ENCODE measurements around the gene SSH3.
A peak's percentile ranks its signal among the peaks of the same experiment; 100 is the strongest.

DNA sequence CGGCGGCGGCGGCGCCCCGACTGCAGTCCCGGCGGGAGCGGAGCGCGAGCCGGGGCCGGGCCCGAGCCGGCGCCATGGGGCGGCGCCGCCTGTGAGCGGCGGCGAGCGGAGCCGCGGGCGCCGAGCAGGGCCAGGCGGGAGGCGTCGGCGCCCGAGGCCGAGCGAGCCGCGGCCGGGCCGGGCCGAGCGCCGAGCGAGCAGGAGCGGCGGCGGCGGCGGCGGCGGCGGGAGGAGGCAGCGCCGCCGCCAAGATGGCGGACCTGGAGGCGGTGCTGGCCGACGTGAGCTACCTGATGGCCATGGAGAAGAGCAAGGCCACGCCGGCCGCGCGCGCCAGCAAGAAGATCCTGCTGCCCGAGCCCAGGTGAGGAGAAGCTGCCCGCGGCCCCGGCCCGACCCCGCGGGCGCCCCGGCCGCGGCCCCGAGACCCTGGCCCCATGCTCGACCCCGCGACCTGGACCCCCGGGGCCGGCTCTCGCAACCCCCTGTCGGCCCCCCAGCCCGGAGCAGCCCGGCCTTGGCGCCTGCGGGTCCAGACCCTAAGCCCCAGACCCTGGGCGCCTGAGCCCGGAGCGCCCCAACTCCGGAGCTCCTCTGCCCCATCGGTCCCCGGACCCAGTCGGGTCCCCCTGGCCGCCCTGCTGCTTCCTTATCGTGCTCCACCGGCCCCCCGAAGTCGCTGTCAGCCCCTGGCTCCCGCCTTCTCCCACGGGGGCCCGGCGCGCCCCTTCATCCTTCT lies 36.7 kb upstream of the SSH3 start, which contains the start of gene GRK2:
- TF ChIP-seq, protein P1, sequence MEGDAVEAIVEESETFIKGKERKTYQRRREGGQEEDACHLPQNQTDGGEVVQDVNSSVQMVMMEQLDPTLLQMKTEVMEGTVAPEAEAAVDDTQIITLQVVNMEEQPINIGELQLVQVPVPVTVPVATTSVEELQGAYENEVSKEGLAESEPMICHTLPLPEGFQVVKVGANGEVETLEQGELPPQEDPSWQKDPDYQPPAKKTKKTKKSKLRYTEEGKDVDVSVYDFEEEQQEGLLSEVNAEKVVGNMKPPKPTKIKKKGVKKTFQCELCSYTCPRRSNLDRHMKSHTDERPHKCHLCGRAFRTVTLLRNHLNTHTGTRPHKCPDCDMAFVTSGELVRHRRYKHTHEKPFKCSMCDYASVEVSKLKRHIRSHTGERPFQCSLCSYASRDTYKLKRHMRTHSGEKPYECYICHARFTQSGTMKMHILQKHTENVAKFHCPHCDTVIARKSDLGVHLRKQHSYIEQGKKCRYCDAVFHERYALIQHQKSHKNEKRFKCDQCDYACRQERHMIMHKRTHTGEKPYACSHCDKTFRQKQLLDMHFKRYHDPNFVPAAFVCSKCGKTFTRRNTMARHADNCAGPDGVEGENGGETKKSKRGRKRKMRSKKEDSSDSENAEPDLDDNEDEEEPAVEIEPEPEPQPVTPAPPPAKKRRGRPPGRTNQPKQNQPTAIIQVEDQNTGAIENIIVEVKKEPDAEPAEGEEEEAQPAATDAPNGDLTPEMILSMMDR (IDR thresholded peaks at IDR 0.05 in 8 of 11, conservative IDR thresholded peaks at IDR 0.05 in 3 of 11) = peak in 1 of 11 experiments; percentile 13
- no peak for TF ChIP-seq POLR2A (IDR thresholded peaks at IDR 0.05)

All from spleen (tissue), 7 donors.